HPDE6-E6E7 (cell line): ENCODE results near the gene RHOBTB3.

Source experiments
- DNase-seq: peaks from one replicate; pipeline ENCODE4 v3.0.0; 2011; ENCODE audit warnings: missing footprints; ENCODE audit errors: extremely low spot score

RHOBTB3 gene

DNA sequence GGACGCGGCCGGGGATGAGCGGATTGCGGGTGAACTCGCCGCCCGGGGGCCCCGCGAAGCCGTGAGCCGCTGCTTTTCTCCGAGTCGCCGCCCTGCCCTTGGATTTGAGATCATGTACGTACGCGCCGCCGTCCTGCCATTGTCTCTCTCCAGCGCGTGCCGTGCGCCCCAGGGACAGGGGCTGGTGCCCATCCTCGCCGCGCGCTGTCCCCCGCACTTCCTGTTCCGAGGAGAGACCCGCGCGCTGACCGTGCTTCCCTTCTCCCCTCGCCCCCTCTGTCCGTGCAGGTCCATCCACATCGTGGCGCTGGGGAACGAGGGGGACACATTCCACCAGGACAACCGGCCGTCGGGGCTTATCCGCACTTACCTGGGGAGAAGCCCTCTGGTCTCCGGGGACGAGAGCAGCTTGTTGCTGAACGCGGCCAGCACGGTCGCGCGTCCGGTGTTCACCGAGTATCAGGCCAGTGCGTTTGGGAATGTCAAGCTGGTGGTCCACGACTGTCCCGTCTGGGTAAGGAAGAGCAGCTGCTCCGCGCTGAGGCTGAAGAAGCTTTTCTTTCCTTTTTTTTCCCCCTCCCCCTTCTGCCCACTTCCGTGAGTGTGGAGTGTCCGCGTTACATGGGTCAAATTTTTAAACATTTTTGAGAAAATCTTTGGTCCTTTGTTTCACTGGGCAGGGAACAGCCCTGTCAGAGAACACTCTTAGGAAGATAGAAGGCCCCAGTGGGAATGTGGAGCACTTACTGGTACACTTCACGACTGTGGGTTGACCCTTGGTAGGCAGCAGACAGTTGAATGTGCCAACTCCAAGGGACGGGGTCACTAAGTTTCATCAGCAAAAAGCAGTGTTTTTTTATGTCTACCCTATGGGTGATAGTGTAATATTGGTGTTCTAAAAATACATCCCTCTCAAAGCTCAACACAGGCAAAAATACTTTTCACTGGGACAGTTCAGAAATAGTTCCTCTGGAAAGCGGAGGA is 727 bp downstream of the RHOBTB3 start:
- DNase-seq = peak; percentile 21

DNA sequence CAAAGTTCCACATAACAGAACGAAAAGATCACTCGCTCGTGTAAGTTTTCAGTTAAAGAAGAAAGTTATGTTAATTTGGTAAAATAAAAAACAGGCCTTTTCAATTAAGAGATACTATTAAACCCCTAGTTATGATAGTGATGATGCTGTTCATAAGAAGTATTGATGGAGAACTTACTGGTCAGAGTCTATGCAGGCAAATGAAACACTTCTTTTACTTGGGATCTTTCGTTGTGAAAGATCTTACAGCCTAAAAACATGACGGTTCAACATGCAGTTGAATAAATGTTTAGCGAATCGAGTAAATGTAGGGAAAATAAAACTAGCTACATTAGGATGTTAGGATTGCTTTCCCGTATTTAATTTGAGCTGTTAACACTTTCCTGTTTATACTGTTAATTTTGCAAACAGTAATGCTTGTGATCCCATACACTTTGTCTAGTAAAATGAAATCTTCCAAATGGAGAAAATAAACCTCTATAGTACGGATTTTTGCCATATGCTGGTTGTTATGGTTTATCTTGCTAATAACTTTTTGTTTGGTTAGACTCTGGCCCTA is 2.0 kb downstream of the RHOBTB3 start:
- no peak for DNase-seq

DNA sequence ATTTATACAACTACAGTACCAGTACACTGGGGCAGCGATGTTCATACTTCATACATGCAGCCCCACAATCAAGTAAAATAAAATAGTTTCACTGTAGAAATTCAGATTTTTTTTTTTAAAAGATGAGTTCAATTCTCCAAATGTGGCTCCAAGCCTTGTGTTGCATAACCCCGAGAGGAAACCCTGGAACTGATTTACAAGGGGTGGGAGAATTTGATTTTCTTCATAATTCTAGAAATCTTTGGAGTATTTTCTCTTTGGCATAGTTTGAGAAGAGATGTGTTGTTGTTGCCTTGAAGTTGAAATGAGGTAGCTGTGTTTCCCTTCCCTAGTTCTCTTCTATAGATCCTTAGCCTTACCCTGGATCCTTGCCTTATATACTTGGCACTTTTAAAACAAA is 3.1 kb downstream of the RHOBTB3 start:
- DNase-seq = no peak

DNA sequence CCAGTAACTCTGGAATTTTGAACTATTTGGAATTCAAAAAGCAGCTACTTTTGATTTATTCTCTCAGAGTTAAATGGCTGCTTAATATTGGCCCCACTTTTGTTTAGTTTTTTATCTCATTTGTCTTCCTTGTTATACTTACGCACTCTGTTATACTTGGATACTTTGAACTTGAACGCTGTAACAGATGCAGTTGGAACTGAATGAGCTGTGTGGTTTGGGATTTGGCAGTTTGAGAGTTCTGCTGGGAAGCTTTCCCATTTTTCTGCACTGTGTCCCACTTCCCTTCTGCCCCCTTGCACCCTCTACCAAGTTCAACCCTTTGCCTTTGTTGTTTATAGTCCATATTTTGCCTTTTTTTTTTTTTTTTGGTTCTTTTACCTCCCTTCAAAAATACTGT is 3.8 kb downstream of the RHOBTB3 start:
- DNase-seq = no peak

DNA sequence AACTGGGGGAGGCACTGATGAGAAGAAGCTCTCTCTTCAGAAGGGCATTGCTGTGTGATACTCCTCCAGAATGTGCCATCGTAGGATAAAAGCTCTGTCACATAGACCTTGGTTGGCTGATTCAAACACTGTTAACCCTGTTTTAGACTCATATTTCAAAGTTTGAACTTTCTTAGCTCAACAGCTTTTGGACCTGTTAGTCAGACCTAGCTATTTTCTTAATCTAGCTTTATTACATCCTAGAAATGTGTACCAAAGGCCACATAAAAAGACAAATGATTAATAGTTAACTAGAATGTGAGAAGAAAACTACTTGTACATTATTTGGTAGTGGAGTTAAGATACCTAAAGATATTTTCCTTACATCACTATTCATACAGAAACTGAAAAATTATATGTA is 4.3 kb downstream of the RHOBTB3 start:
- no peak for DNase-seq

DNA sequence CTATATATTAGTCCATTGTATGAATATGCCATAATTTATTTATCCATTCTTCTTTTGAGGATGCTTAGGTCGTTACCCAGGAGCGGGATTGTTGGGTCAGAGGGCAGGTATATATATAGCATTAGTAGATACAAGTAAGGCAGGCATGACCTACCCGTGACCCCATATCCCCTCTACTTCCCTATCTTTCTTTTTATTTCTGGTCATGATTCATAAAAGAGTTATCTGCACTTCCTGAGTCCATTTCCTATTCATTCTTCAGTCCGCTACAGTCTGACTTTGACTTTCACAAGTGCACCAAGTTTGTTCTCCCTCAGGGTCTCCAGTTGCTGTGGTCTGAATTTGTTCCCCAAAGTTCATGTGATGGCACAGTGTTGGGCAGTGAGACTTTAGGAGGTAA is 6.9 kb downstream of the RHOBTB3 start:
- DNase-seq = no peak

DNA sequence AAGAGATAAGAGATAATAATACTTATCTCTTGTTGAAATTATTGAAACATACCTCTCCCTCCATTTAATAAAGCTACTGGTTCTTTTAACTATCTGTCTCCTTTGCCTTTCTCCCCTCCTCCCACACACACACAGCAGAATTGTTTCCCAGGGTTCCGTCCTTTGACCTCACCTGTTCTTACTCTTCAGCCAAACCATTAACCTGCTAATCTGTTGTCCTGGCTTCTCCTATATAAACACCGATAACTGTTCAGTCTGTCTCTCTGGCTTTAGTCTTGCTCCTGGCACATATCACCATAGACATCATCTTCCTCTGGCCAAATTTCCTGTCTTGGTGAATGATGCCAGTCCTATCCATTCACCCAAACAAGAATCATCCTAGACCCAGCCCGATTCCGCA is 7.7 kb downstream of the RHOBTB3 start:
- no peak for DNase-seq

DNA sequence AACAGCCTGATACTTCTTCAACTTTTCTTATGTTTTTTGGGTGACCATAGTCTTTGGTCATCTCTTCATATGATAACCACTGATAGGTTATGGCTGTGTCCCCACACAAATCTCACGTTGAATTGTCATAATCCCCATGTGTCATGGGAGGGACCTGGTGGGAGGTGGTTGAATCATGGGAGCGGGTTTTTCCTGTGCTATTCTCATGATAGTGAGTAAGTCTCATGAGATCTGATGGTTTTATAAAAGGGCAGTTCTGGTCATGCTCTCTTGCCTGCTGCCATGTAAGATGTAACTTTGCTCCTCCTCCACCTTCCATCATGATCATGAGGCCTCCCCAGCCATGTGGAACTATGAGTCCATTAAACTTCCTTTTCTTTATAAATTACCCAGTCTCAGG is 8.7 kb downstream of the RHOBTB3 start:
- DNase-seq = no peak

DNA sequence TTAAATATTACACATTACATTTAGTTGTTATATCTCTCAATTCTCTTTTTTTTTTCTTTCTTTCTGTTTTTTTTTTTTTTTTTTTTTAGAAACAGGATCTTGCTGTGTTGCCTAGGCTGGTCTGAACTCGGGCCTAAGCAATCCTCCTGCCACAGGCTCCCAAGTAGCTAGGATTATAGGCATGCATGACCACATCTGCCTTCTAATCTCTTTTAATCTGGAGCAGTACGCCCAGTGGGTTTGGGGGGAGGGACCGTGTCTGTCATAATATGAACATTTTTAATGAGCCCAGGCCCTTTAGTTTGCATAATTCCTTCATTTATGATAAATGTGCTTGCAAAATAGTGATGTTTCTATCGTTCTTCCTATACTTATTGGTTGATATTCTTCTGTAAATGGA is 10.3 kb downstream of the RHOBTB3 start:
- no peak for DNase-seq

DNA sequence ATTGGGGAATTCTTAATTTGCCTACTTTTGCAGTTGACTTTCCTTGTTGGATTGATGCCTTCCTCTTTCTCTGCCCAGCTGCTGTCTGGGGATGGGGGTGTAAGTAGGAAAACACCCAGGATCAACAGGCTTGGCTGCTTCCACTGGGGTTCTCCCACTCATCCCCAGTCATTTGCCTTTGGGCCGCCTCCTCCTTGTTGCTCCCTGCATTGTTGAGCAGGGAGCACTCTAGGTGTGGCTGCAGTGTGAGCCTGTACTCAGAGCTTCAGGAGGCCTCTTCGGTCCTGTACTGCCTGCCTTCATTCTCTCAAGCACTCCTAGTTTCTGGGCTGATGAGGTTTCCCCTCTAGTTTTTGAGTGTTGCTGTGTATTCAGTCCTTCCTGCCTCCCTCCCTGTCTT is 12.1 kb downstream of the RHOBTB3 start:
- no peak for DNase-seq

DNA sequence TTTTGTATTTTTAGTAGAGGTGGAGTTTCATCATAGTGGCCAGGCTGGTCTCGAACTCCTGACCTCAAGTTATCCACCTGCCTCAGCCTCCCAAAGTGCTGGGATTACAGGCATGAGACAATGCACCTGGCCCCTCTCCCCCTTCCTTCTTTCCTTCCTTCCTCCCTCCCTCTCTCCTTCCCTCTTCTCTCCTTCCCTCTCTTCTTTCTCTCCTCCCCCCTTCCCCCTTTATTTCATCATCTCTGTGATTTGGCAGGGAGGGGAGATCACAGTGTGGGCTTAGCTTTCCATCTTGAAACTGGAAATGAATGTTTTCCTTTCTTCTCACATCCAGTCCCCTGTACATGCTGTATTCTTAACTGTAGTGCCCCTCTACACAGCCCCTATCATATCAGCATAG is 12.7 kb downstream of the RHOBTB3 start:
- DNase-seq = no peak

DNA sequence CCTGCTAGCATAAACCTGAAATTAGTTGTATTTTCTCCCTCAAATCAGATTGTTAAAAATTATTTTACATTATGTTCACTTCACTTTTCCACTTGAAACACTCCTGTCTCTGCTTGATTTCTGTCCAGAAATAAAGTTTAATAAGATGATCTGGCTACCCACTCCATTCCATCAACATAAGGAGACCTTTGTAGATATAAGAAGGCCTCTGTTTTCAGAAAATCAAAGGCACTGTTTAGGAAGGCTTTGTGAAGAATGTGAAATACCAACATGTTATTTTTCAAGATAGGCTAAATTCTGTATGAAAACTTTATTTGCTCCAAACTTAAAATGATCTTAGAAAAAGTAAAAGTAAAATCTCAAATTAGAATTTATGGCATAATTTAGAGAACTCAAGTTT is 15.1 kb downstream of the RHOBTB3 start:
- no peak for DNase-seq

DNA sequence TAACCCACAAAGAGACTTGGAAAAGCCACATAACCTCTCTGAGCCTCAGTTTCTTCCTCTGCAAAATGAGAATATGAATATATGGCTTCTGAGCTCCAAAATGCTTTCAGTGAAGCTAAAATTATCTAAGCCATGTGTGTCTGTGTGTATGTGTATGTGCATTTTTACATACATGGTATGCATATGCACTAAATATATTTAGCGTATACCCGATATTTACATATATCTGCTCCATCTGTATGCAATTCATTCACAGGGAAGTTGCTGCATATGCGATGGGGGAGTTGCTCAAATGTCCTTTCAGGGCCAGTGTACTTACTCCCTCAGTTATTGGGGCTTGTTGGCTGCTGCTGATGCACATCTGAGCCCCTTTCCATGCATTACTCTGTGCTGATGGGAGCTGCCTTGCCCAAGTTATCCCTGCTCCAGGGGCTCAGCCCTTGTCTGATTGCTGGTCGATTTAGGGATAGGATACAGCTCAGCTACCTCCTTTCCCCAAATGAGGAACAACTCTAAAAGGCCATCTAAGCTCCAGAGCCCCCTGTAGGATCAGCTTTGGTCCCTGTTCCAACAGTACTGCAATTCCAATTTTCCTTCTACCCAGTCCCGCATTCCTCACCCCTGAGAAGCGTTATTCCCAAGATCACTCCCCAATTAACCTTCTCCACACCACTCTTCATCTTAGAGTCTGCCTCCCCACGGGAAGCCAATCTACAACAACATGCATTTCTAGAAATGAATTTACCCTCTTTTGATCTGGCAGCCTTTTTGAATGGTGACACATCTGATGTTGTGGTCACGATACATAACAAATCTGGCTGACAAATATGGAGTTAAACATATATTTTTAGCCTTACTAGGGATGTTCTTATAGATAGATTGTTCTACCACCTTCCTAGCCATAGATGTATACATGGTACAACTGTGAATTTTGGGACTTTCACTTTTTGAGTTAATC is 15.9 kb downstream of the RHOBTB3 start:
- DNase-seq = no peak

DNA sequence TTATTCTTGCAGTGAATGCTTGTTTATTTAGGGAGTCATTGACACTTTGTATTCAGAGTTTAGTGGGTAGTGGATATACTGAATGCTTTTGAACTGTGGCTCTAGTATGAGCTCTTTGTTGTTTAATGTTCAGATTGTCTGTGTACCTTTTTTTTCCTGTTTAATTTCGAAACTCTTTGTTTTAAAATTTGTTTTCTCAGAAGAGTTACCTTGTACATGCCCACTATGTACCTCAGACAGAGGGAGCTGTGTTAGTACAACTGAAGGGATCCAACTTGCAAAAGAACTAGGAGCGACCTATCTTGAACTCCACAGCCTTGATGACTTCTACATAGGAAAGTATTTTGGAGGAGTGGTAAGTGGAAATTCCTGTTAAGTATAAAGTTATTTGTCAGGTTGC is 17.0 kb downstream of the RHOBTB3 start:
- no peak for DNase-seq

DNA sequence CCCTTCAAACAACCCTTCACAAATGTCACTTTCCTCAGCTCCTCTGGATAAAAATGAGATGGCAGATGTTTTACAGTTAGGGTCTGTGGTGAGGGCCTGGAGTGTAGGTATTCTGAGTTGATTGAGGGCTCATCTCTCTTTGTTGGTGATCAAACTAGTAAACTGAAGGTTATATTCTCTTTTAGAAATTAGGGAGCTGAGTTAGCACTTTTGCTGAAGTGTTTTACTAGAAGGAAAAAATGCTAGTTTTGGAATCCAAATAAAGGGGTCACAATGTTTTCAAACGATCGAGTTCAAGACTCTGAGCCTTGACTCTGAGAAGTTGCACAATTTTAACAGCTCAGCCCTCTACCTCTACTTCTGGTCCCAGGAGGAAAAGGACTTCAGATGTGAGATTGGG is 23.4 kb downstream of the RHOBTB3 start:
- no peak for DNase-seq

DNA sequence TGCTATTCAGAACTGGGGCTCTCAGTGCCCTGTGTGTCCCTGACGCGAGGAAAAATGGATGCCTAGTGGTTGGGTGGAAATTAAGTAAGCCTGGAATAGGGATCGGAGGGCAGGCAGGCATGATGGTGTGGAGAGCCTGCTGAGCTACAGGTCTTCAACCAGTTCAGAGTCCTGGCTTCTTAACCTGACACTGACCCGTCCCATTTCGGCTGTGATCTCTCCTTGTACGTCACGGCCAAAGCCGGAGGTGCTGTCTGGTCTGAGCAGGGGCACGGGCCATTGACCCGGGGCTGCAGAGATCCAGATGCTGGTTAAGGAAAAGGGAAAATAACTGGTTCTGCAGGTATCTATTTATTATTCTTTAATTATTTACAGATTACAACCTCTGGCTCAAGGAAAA is 27.9 kb downstream of the RHOBTB3 start:
- DNase-seq = no peak

DNA sequence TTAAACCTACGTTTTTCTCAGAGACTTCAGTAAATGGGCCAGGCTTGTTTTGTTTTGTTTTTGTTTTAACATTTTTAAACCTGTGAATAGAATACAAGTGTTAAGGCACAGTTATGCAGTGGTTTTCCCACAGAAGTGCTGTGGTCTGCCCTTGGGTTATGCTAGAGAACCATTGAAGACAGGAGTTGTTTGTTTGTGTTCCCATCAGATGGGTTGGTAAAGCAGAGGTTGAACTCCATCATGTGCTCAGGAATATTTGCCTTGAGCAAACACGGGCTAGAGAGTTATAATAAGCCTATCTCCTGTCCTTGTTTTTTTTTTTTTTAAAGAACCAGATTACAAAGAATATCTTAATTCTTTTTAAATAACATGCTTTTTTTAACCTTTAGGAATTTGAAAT is 28.5 kb downstream of the RHOBTB3 start:
- DNase-seq = no peak

DNA sequence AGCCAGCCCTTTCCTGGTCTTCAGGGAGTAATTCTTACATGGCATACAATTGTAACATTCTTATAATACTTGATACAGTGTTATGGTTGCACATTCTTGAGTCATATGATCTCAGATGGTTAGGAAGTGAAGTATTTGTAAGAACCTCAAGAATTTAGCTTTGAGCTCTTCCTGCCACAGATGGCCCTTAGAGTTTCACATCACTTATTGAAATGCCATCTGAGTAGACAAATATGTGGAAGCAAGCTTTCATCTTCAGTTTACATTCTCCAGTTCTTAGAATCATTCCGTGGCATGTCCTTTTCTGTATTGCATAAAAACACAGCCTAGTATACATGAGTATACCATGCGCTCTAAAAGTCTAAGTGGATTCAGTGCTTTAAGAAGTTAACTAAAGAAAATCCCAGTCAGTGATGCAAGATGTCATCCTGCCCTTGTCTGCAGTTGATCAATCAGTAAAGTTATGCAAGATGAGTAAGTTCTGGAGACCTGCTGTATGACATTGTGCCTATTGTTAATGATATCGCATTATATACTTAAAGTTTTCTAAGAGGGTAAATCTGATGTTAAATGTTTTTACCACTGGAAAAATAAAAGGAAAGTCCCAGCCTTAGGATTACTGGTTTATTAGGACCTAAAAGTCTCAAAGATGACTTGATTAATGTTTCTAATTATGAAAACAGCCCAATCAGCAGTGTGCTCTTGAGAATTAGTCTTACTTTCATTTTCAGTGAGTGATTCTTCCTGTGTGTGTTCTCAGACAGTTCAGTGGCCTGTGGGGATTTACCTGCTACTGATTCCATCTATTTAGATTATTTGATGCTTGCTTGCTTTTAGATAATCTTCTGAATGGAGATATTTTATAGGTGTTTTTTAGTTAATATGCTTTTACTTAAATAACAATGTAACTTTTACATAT is 29.4 kb downstream of the RHOBTB3 start:
- DNase-seq = no peak

DNA sequence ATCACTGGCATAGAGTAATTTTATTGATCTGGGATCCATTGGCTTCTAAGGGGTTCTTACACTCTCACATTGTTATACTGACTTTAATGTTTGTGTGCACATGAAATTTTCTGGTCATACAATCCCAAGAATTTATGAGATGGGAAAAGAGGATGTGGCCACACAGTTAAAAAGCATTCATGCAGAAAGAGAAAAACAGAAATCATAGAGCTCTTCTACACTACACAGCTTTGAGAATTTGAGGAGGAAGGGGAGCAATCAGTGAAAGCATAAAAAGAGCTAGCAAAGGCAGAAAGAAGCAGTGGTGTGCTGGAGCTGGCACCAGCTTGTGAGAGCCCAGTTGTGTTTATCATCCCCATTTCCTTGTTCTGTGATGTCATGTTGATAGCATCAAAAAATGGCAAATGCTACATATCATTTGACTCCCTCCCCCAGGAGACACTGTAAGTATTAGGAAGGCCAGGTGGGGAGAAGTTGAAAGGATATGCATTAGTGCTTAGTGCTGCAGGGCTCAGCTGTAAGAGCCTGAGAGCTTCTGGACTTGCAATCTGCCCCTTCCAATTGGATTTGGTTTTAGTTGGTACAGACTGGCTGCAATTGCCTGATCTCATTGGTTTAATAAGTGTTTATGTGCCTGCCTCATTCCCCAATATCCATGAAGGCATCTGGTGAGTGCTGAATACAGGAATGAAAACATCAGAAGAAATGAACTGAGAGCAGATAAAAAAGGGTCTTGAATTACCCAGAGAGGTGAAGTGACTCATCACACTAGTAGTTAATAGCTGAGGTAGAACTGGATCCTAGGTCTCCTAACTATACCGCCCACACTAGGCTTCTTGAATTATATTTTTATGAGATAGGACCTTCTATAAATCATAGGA is 30.9 kb downstream of the RHOBTB3 start:
- DNase-seq = no peak

DNA sequence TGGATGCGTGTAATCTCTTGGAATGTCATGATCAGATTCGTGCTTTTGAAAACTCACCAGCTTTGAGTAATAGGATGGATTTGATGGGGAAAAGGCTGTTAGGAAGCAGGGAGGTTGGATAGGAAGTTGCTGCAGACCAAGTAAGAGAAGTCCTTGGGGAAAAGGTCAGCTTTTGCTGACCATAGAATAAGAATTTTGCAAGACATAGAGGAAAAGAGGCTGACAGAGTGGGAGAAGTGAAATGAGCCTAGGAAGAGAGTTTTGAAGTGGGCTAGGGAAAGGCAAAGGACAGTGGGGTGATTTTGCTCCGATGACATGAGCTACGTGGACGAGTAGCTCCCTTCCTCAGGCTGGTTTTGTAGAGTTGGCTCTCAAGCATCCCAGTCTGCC is 31.5 kb downstream of the RHOBTB3 start:
- no peak for DNase-seq
